Measurements from ENCODE around the gene CHST9.
"Not testable (repeated sequence)": the region's sequence is repeated elsewhere in the genome, so short reads cannot be mapped to it uniquely, and the experiment has no call there.

DNA sequence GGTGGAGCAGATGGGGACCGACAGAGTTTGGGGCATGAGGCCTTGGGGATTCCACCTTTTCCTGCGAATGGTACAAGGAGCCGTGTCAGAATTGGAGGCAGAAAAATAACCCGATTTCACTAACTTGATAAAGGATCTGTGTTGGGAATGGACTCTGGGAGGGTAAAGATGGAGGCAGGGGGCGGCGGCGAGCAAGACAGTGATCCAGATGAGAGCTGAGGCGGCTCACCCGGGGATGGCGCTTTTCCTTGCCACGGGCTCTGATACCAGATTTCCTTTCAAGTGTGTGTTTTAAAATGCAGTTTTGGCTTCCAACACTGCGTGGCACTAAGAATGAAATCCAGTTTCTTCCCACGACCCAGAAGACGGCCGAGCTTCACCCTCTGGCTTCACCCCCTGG, 212.6 kb downstream of the CHST9 start:
- TF ChIP-seq, protein P1, sequence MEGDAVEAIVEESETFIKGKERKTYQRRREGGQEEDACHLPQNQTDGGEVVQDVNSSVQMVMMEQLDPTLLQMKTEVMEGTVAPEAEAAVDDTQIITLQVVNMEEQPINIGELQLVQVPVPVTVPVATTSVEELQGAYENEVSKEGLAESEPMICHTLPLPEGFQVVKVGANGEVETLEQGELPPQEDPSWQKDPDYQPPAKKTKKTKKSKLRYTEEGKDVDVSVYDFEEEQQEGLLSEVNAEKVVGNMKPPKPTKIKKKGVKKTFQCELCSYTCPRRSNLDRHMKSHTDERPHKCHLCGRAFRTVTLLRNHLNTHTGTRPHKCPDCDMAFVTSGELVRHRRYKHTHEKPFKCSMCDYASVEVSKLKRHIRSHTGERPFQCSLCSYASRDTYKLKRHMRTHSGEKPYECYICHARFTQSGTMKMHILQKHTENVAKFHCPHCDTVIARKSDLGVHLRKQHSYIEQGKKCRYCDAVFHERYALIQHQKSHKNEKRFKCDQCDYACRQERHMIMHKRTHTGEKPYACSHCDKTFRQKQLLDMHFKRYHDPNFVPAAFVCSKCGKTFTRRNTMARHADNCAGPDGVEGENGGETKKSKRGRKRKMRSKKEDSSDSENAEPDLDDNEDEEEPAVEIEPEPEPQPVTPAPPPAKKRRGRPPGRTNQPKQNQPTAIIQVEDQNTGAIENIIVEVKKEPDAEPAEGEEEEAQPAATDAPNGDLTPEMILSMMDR (IDR thresholded peaks at IDR 0.05): not testable (repeated sequence)
- not testable (repeated sequence) for TF ChIP-seq ZFX (IDR thresholded peaks at IDR 0.05; ENCODE audit: borderline replicate concordance)

Measured in 22Rv1 (cell line).